Measurements from ENCODE around the gene PTPRT. TPM values are rescaled to one million over a fixed set of nuclear protein-coding genes. Genes with fewer than 3 reads are reported as not detected.

Gene PTPRT
- total RNA-seq, 1 experiment from 2014 or later, result not detected

DNA sequence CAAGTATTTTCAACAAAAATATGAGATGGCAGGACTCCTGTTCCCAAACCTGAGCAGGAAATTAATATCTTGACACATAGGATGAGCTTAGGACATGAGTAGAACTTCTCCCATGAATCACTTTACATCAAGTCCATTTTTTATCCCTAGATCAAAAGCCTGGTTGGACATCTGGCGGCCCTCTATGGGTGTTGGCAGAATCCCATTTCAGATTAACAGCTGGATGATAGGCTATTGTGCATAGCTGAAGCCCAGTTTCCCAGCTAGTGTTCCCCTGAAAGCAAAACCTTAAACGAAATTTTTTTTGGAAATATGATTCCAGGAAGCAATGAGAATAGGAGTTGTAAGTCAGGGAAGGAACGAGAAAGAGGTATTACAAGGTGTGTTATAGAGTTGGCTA, 1122.1 kb downstream of the PTPRT start:
- TF ChIP-seq JUND (IDR thresholded peaks at IDR 0.05), result no peak
- TF ChIP-seq EZH2 (IDR thresholded peaks at IDR 0.05), result no peak
- no peak for TF ChIP-seq CTCF (IDR thresholded peaks at IDR 0.05 in 2 of 3, conservative IDR thresholded peaks at IDR 0.05 in 1 of 3; ENCODE audit: borderline replicate concordance in 1 of 3, insufficient read depth in 1 of 3, low read depth in 2 of 3, low read length in 2 of 3)
- TF ChIP-seq FOSL1 (IDR thresholded peaks at IDR 0.05; ENCODE audit: low read depth), result no peak
- no peak for TF ChIP-seq REST (IDR thresholded peaks at IDR 0.05; ENCODE audit: low read depth)
- TF ChIP-seq ATF3 (IDR thresholded peaks at IDR 0.05), result no peak
- TF ChIP-seq EGR1 (IDR thresholded peaks at IDR 0.05; ENCODE audit: low read depth), result no peak
- no peak for TF ChIP-seq YY1 (IDR thresholded peaks at IDR 0.05; ENCODE audit: extremely low read depth, insufficient replicate concordance, low read depth, low read length)
- TF ChIP-seq CEBPB (IDR thresholded peaks at IDR 0.05; ENCODE audit: low read depth), result no peak
- no peak for TF ChIP-seq ZNF274 (IDR thresholded peaks at IDR 0.05; ENCODE audit: low read depth, low read length)
- TF ChIP-seq ZBTB33 (IDR thresholded peaks at IDR 0.05; ENCODE audit: extremely low read depth, insufficient replicate concordance, low read length), result no peak
- no peak for TF ChIP-seq POLR2A (IDR thresholded peaks at IDR 0.05; ENCODE audit: borderline replicate concordance, extremely low read depth, insufficient read depth, insufficient read length)
- no peak for TF ChIP-seq SRF (IDR thresholded peaks at IDR 0.05; ENCODE audit: low read depth)
- no peak for TF ChIP-seq SIN3A (IDR thresholded peaks at IDR 0.05; ENCODE audit: low read depth)
- TF ChIP-seq EZH2phosphoT487 (IDR thresholded peaks at IDR 0.05; ENCODE audit: borderline replicate concordance), result no peak
- no peak for TF ChIP-seq ELF1 (IDR thresholded peaks at IDR 0.05; ENCODE audit: borderline replicate concordance, low read depth)
- TF ChIP-seq TCF7L2 (IDR thresholded peaks at IDR 0.05; ENCODE audit: borderline replicate concordance, extremely low read depth, insufficient read depth, insufficient read length), result no peak
- no peak for TF ChIP-seq RAD21 (IDR thresholded peaks at IDR 0.05; ENCODE audit: low read depth)
- no TSS peak for BruUV-seq (replicated peaks)
- no peaks in the 10 kb centered on the region for H4K20me1 ChIP-seq (ENCODE audit: insufficient read depth)
- H3K4me3 ChIP-seq (replicated peaks in 1 of 2; ENCODE audit: low read depth in 1 of 2, low read length in 2 of 2), result no peak overlapping the region
- H3K79me2 ChIP-seq (ENCODE audit: insufficient read depth, low read length), result no peaks in the 10 kb centered on the region
- H3K4me2 ChIP-seq (ENCODE audit: low read length), result no peak overlapping the region
- no peak for ATAC-seq
- H3K9ac ChIP-seq (ENCODE audit: low read length), result no peak overlapping the region
- H3K9me3 ChIP-seq (ENCODE audit: control insufficient read depth in 1 of 2, insufficient read depth in 1 of 2, low read depth in 1 of 2, low read length in 2 of 2), result peaks cover 5 to 17% of the 10 kb centered on the region in 2 experiments; a peak in 2 of 4 replicates
- no peak overlapping the region for H2AFZ ChIP-seq (ENCODE audit: low read depth, low read length, poor library complexity, severe bottlenecking)
- ChIA-PET RAD21 (ENCODE audit: low non-redundant PET in 1 of 2, low total read pairs in 2 of 2, uncharacterized antibody in 2 of 2, unreplicated experiment in 2 of 2) (no interaction called here), CTCF (no interaction called here), POLR2A (no interaction called here)
- no peak for DNase-seq (ENCODE audit: low read depth, low spot score)
- no peak overlapping the region for H3K27ac ChIP-seq (ENCODE audit: low read depth, low read length)
- intact Hi-C loops (cut with micrococcal nuclease), result no loop called here
- no peaks in the 10 kb centered on the region for H3K27me3 ChIP-seq (ENCODE audit: insufficient read depth, low read length)
- no peaks in the 10 kb centered on the region for H3K36me3 ChIP-seq (ENCODE audit: control insufficient read depth in 1 of 2, insufficient read depth in 2 of 2, low read length in 2 of 2)
- H3K9me2 ChIP-seq (ENCODE audit: insufficient read depth), result no peaks in the 10 kb centered on the region
- no peaks in the 10 kb centered on the region for H3K4me1 ChIP-seq (ENCODE audit: control insufficient read depth in 1 of 2, insufficient read depth in 2 of 2, low read length in 2 of 2)

Data from HCT116 (cell line).